Activated CD8-positive, alpha-beta memory T cell treated with anti-CD3 and anti-CD28 coated beads for 36 hours (primary cell): ENCODE measurements around the gene CCNB1. TPM values are rescaled to one million over a fixed set of nuclear protein-coding genes. Genes with fewer than 3 reads are reported as not detected.
"Not testable (repeated sequence)": the region's sequence is repeated elsewhere in the genome, so short reads cannot be mapped to it uniquely, and the experiment has no call there.

Experiments used
- CTCF ChIA-PET: fragments of 350-600 bp; sonication (Branson Sonifier 250); formaldehyde crosslinking; loops from one replicate; lab custom pipeline; 2021; ENCODE audit warnings: antibody characterized with exemption; lab: Charles Lee
- POLR2A ChIA-PET: fragments of 350-600 bp; sonication (Branson Sonifier 250); formaldehyde crosslinking; loops from one replicate; lab custom pipeline; 2021; ENCODE audit warnings: antibody characterized with exemption; lab: Charles Lee
- total RNA-seq, 2 experiments: library from RNA; stranded (reverse); gene quantifications; one replicate each; pipeline ENCODE4 v1.2.3, GENCODE V29; 2021

The CCNB1 gene
- total RNA-seq, 2 experiments from 2014 or later = 146 to 159 TPM

DNA sequence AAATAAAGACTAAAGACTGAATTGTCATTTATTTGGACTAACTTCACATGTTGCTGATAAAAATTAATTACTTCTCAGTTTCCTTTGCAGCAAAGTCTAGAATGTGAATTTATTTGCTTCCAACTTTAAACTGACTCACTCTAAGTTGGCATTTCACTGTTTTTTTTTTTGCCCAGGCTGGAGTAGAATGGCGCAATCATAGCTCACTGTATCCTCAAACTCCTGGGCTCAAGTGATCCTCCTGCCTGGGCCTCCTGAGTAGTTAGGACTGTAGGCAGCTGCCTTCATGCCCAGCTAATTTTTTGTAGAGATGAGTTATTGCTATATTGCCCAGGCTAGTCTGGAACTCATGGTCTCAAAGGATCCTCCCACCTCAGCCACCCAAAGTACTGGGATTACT lies 3.5 kb downstream of the CCNB1 start:
- ChIA-PET CTCF (no interaction called here), POLR2A (no interaction called here)

GRCh38 chr5:69170969-69171368 lies 4.0 kb downstream of the CCNB1 start:
- POLR2A ChIA-PET = no interaction called here
- CTCF ChIA-PET = no interaction called here

GRCh38 chr5:69181659-69182293 lies 14.8 kb downstream of the CCNB1 start:
- POLR2A ChIA-PET, CTCF ChIA-PET: not testable (repeated sequence)

GRCh38 chr5:69184621-69185020 lies 17.7 kb downstream of the CCNB1 start:
- POLR2A ChIA-PET = no interaction called here
- CTCF ChIA-PET = no interaction called here

DNA sequence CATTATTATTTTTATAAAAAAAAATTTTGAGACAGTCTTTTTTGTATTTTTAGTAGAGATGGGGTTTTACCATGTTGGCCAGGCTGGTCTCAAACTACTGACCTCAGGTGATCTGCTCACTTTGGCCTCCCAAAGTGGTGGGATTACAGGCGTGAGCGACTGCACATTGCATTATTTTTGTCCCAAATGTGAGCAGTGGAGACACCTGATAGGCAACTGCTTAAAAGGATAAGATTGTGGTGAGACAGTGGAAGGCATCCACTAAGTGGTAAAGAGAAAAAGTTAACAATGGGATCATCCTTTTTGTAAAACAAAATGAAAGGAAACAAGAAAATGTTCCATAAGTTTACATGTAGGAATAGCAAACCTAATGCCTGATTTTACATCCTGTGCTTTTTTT lies 20.4 kb downstream of the CCNB1 start:
- ChIA-PET CTCF (no interaction called here), POLR2A (no interaction called here)

- ChIA-PET CTCF (interaction anchor here (1.5 kb wide), 1 partner anchor 22 kb away, joined by 3 read pairs; the partner anchor contains the start of gene CCNB1), POLR2A (interaction anchor here (1.7 to 1.9 kb wide), 2 partner anchors 22 to 46 kb away, joined by 6 to 7 read pairs; partner anchors contain the start of genes CCNB1 and CDK7)
These were observed 21.8 kb downstream of the CCNB1 start for GRCh38 chr5:69188811-69189161.

DNA sequence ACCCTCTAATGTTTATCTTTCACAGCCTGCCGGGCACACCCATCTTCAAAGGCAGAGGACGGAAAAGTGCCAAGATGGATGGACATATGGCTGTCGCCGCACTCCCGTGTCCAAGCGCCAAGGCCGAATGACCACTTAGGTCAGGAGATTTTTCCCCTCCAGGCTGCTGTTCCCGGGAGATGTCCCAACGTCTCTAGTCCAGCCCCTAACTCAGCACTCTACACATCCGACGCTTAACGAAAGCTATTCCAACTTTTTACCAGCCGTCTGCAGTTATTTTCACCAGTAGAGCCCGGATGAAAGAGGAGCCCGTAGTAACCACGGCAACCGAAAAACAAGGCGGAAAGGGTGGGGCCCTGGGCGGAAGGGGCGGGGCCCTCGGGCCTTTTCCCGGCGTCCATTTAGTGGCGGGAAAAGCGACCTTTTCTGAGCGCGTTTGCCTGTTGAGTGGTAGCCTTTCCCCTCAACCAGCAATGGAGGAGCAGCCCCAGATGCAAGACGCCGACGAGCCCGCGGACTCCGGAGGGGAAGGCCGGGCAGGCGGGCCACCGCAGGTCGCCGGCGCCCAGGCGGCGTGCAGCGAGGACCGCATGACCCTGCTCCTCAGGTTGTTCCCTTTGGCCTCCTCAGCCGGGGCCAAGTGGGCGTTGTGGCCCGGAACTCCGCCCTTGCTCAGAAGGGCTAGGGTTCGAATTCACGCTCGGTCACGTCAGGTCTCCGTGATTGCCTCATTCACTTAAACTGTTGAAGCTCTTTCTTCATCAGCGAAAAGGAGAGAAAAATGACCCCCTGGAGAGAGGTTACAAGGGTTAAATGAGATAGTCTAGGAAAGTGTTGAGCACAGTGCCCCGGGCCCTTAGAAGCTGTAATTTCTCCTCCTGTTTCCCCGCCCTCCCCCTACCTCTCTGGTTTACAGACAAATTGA lies 22.5 kb downstream of the CCNB1 start, which contains the start of gene CENPH:
TSS of gene CENPH (plus strand) at position 422 of the 925 bp plus-strand sequence. CDS start at position 474, 52 bp downstream.
- ChIA-PET CTCF (interaction anchor here (0.6 to 1.6 kb wide), 3 partner anchors 23 to 96 kb away, joined by 3 to 5 read pairs (median 3); partner anchors contain the start of genes CCNB1 and SLC30A5), POLR2A (interaction anchor here (1.2 to 1.9 kb wide), 3 partner anchors 22 to 144 kb away, joined by 4 to 7 read pairs (median 6); partner anchors contain the start of genes CCDC125, CCNB1 and CDK7)

GRCh38 chr5:69202497-69202896 lies 35.5 kb downstream of the CCNB1 start:
- ChIA-PET POLR2A (interaction anchor here (0.6 kb wide), 1 partner anchor 165 kb away, joined by 7 read pairs; no protein-coding TSS in a partner anchor), CTCF (no interaction called here)

DNA sequence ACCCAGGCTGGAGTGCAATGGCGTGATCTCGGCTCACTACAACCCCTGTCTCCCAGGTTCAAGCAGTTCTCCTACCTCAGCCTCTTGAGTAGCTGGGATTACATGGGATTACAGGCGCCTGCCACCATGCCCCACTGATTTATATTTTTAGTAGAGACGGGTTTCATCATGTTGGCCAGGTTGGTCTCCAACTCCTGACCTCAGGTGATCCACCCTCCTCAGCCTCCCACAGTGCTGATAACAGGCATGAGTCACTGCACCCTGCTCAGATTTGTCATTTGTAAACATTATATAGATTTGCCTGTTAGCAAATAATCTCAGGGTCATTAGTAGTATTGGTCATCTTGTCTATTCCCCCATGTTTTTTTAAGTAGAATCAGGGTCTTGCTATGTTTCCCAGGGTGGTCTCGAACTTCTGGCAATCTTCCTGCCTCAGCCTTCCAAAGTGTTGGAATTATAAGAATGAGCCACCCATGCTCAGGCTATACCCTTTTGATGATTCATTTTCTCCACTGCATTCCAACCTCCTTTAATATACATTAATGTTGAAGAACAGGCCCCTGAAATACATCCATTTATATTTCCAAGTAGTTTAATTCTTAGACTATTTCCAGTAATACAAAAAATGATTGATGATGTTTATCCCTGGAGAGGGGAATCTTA lies 39.7 kb downstream of the CCNB1 start:
- CTCF ChIA-PET = no interaction called here
- POLR2A ChIA-PET = no interaction called here

DNA sequence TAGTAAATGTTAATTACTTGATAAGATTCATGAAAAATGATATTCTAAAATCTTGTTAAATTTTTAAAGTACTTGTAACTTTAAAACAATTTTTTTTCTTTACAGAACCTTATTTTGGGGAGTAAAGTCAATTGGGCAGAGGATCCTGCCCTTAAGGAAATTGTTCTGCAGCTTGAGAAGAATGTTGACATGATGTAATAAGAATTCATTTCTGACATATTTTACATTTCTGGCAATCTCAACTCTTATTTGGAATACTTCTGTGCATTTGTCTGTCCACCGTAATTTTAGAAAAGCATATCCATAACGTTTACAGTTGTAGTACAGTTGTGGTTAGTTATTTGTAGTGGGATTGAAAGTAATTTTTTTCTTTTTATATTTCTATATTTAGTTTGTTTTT lies 42.7 kb downstream of the CCNB1 start:
- POLR2A ChIA-PET = interaction anchor here (0.6 kb wide), 1 partner anchor 30 kb away, joined by 3 read pairs; no protein-coding TSS in a partner anchor
- CTCF ChIA-PET = interaction anchor here (1.6 kb wide), 1 partner anchor 17 kb away, joined by 3 read pairs; no protein-coding TSS in a partner anchor

DNA sequence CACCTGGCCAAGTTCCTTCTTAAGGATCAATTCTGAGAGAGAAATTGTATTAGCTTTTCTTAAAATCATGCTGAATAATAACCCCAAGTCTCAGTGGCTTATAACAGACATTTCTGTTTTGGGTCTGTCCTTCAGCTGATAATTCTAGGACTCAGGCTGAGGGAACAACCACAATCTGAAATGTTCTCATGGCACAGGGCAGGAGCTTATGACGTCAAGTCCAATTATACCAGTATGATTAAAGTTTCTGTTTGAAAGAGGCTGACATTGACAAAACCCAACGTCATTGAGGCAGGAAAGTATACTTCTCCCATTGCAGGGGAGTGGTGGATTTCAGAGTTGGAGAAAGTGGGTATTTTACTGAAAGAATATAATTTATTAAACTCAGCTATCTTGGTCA lies 44.2 kb downstream of the CCNB1 start:
- ChIA-PET POLR2A (interaction anchor here (0.6 kb wide), 1 partner anchor 156 kb away, joined by 3 read pairs; no protein-coding TSS in a partner anchor), CTCF (no interaction called here)

DNA sequence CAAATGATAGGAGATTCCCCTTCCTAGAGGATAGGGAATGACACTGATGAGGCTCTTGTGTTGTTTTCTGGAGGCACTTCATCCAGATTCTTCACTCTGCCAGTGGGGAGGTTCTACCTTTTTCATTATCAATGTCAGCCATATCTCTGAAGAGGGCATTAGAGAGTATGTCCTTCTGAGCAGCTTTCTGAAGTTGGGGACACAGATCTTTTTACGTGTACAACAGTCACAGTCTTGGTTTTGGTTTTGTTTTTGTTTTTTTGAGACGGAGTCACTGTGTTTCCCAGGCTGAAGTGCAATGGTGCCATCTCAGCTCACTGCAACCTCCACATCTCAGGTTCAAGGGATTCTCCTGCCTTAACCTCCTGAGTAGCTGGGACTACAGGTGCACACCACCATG lies 45.1 kb downstream of the CCNB1 start:
- ChIA-PET POLR2A (interaction anchor here (1.1 kb wide), 1 partner anchor 23 kb away, joined by 7 read pairs; the partner anchor contains the start of gene CDK7), CTCF (interaction anchor here (0.7 kb wide), 1 partner anchor 111 kb away, joined by 4 read pairs; no protein-coding TSS in a partner anchor)

DNA sequence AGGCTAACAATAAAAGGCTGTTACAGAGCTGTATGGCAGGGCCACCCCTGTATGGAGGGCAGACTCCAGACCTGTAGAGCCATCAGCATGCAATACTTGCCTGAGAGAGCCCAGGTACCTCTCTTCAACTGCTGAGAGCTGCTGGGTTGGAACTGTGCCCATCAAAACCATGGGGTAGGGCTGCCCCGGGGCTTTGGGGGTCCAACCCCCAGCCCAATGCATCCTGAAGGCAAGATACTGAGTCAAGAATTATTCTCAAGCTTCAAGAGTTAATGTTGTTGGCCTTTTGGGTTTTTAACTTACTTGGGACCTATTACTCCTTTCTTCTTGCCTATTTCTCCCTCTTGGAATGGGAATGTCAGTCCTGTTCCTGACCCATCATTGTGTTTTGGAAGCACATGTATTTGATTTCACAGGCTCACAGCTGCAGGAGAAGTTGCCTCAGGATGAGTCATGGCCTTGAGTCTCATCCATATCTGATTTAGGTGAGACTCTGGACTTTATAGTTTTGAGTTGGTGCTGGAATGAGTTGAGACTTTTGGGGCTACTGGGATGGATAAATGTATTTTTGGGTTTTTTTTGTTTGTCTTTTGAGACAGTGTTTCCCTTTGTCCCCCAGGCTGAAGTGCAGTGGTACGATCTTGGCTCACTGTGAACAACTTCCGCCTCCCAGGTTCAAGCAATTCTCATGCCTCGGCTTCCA lies 46.7 kb downstream of the CCNB1 start:
- CTCF ChIA-PET = no interaction called here
- POLR2A ChIA-PET = interaction anchor here (0.7 kb wide), 1 partner anchor 45 kb away, joined by 3 read pairs; no protein-coding TSS in a partner anchor

GRCh38 chr5:69217151-69217511 lies 50.2 kb downstream of the CCNB1 start:
- ChIA-PET POLR2A (interaction anchor here (0.6 kb wide), 1 partner anchor 41 kb away, joined by 5 read pairs; no protein-coding TSS in a partner anchor), CTCF (interaction anchor here (1.1 to 2.0 kb wide), 2 partner anchors 18 to 124 kb away, joined by 3 to 5 read pairs; partner anchors contain the start of genes CDK7 and SLC30A5)

GRCh38 chr5:69217548-69218526 lies 50.9 kb downstream of the CCNB1 start:
- ChIA-PET CTCF (interaction anchor here (1.1 to 2.0 kb wide), 2 partner anchors 17 to 124 kb away, joined by 3 to 5 read pairs; partner anchors contain the start of genes CDK7 and SLC30A5), POLR2A (interaction anchor here (0.6 kb wide), 1 partner anchor 40 kb away, joined by 5 read pairs; no protein-coding TSS in a partner anchor)

DNA sequence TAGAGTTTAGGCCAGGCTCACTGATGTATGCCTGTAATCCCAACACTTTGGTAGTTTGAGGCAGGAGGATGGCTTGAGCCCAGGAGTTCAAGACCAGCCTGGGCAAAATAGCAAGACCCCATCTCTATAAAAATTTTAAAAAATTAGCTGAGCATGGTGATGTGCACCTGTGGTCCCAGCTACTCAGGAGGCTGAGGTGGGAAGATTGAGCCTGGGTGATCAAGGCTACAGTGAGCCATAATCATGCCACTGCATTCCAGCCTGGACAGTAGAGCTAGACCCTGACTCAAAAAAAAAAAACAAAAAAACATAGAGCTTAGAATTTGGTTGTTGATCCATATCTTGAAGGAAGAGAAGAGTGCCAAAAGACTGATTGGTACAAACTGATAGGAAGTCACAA lies 53.0 kb downstream of the CCNB1 start:
- ChIA-PET CTCF (interaction anchor here (1.2 kb wide), 1 partner anchor 10 kb away, joined by 9 read pairs; no protein-coding TSS in a partner anchor), POLR2A (interaction anchor here (0.6 kb wide), 1 partner anchor 293 kb away, joined by 3 read pairs; no protein-coding TSS in a partner anchor)

- CTCF ChIA-PET = not testable (repeated sequence)
- POLR2A ChIA-PET = interaction anchor here (0.6 kb wide), 1 partner anchor 293 kb away, joined by 3 read pairs; no protein-coding TSS in a partner anchor
These were observed 53.4 kb downstream of the CCNB1 start for GRCh38 chr5:69220371-69220770.
